ENCODE results near the gene ZSCAN20.

ZSCAN20 gene

DNA sequence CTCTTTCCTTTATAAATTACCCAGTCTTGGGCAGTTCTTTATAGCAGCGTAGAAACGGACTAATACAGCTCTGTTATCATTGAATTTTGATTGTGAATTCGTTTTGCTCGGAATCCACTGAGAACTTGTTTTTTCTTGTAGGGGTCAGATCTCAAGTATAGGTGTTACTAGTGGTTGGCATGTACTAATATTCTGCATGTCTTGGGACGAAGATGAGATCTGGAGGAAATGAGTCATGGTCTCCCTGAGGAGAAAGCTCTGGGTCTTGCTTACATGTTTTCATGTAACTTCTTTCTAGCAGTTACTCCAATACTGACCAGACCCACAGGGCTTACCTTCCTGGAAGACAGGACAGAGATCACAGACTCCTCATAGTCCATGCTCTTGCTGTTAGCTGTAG is 30.3 kb downstream of the ZSCAN20 start:
- Histone ChIP-seq H2AFZ (ENCODE audit: low read depth, low read length) (no peak overlapping the region), H3K27ac (ENCODE audit: low read length, poor library complexity, severe bottlenecking) (no peak overlapping the region), H3K4ac (ENCODE audit: low read depth in 1 of 2, low read length in 2 of 2) (no peak overlapping the region), H3K4me1 (ENCODE audit: control insufficient read depth, insufficient read depth, low read depth, low read length) (no peaks in the 10 kb centered on the region), H3K9ac (ENCODE audit: low read length) (no peak overlapping the region), H3K4me2 (ENCODE audit: low read length, poor library complexity, severe bottlenecking) (no peak overlapping the region), H2BK15ac (ENCODE audit: low read depth, poor library complexity, severe bottlenecking) (no peak overlapping the region), H3K27me3 (ENCODE audit: control insufficient read depth in 1 of 2, insufficient read depth in 1 of 2, low read length in 2 of 2) (no peaks in the 10 kb centered on the region), H3K79me1 (replicated peaks; ENCODE audit: low read length, poor library complexity, severe bottlenecking) (no peaks in the 10 kb centered on the region), H4K91ac (ENCODE audit: low read length) (no peak overlapping the region), H2AK5ac (ENCODE audit: low read length, severe bottlenecking) (no peak overlapping the region), H3K18ac (ENCODE audit: low read depth in 1 of 2, low read length in 2 of 2) (no peak overlapping the region), H4K8ac (ENCODE audit: low read length) (no peak overlapping the region), H3K4me3 (ENCODE audit: insufficient read depth in 1 of 2, low read depth in 1 of 2, low read length in 2 of 2) (no peak overlapping the region), H3K14ac (ENCODE audit: low read length in 2 of 2) (no peak overlapping the region), H2BK12ac (ENCODE audit: low read length in 2 of 2) (no peak overlapping the region), H2BK5ac (ENCODE audit: low read depth, low read length, poor library complexity, severe bottlenecking) (no peak overlapping the region), H2BK120ac (ENCODE audit: low read depth, low read length) (no peak overlapping the region), H3K23ac (ENCODE audit: low read length in 2 of 2) (no peak overlapping the region), H3K9me3 (ENCODE audit: control insufficient read depth, low read length) (peaks cover 10% of the 10 kb centered on the region), H3K36me3 (ENCODE audit: control insufficient read depth in 1 of 2, insufficient read depth in 2 of 2, low read depth in 1 of 2, low read length in 2 of 2) (peaks cover 0 to 6% of the 10 kb centered on the region in 2 experiments)
- WGBS, result 62% methylated on average over 4 of the region's 5 CpGs
- peak; percentile 36 for DNase-seq

DNA sequence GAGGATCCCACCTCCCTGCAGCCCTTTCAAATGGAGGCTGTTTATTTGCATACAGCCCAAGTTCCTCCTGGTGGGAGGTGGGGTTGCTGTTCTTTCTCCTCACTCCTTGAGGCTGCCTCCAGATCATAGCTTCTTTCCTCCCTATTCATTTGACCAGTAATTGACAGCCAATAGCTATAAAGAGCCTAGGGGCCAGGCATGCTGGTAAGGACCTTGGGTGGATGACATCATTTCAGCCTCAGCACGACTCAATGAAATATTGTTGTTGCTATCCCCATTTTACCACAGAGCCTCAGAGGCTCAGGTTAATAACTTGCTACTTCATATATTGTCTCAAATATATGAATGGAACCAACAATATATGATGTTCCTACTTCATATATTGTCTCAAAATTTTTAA is 31.1 kb downstream of the ZSCAN20 start:
- Histone ChIP-seq H2AFZ (ENCODE audit: low read depth, low read length) (no peak overlapping the region), H3K4me3 (ENCODE audit: insufficient read depth in 1 of 2, low read depth in 1 of 2, low read length in 2 of 2) (no peak overlapping the region), H3K4me2 (ENCODE audit: low read length, poor library complexity, severe bottlenecking) (no peak overlapping the region), H2BK5ac (ENCODE audit: low read depth, low read length, poor library complexity, severe bottlenecking) (no peak overlapping the region), H2AK5ac (ENCODE audit: low read length, severe bottlenecking) (no peak overlapping the region), H3K27me3 (ENCODE audit: control insufficient read depth in 1 of 2, insufficient read depth in 1 of 2, low read length in 2 of 2) (no peaks in the 10 kb centered on the region), H3K9ac (ENCODE audit: low read length) (no peak overlapping the region), H3K79me1 (replicated peaks; ENCODE audit: low read length, poor library complexity, severe bottlenecking) (no peaks in the 10 kb centered on the region), H2BK12ac (ENCODE audit: low read length in 2 of 2) (no peak overlapping the region), H3K18ac (ENCODE audit: low read depth in 1 of 2, low read length in 2 of 2) (no peak overlapping the region), H3K36me3 (ENCODE audit: control insufficient read depth in 1 of 2, insufficient read depth in 2 of 2, low read depth in 1 of 2, low read length in 2 of 2) (peaks cover 0 to 3% of the 10 kb centered on the region in 2 experiments), H2BK120ac (ENCODE audit: low read depth, low read length) (no peak overlapping the region), H3K9me3 (ENCODE audit: control insufficient read depth, low read length) (peaks cover 4% of the 10 kb centered on the region), H3K23ac (ENCODE audit: low read length in 2 of 2) (no peak overlapping the region), H3K14ac (ENCODE audit: low read length in 2 of 2) (no peak overlapping the region), H3K4ac (ENCODE audit: low read depth in 1 of 2, low read length in 2 of 2) (no peak overlapping the region), H2BK15ac (ENCODE audit: low read depth, poor library complexity, severe bottlenecking) (no peak overlapping the region), H3K4me1 (ENCODE audit: control insufficient read depth, insufficient read depth, low read depth, low read length) (no peaks in the 10 kb centered on the region), H4K91ac (ENCODE audit: low read length) (no peak overlapping the region), H3K27ac (ENCODE audit: low read length, poor library complexity, severe bottlenecking) (no peak overlapping the region), H4K8ac (ENCODE audit: low read length) (no peak overlapping the region)
- no peak for DNase-seq
- 100% methylated on average over 1 of the region's 1 CpG for WGBS

DNA sequence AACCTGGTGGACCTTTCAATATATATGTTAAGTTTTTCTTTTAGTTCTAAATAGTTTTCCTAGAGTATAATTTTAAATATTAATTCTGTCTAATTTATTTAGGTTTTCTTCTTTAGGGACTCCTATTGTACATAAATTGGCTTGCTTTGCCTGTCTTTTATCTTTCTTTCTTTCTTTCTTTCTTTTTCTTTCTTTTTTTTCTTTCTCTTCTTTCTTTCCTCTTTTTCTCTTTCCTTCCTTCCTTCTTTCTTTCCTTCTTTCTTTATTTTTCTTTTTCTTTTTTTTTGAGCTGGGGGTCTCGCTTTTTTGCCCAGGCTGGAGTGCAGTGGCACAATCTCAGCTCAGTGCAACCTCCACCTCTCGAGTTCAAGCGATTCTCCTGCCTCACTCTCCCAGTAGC is 35.2 kb downstream of the ZSCAN20 start:
- no peak overlapping the region for H4K8ac ChIP-seq (ENCODE audit: low read length)
- no peaks in the 10 kb centered on the region for H3K79me1 ChIP-seq (replicated peaks; ENCODE audit: low read length, poor library complexity, severe bottlenecking)
- no peak overlapping the region for H3K23ac ChIP-seq (ENCODE audit: low read length in 2 of 2)
- H2BK5ac ChIP-seq (ENCODE audit: low read depth, low read length, poor library complexity, severe bottlenecking), result no peak overlapping the region
- H3K36me3 ChIP-seq (ENCODE audit: control insufficient read depth in 1 of 2, insufficient read depth in 2 of 2, low read depth in 1 of 2, low read length in 2 of 2), result no peaks in the 10 kb centered on the region
- no peak overlapping the region for H3K4me3 ChIP-seq (ENCODE audit: insufficient read depth in 1 of 2, low read depth in 1 of 2, low read length in 2 of 2)
- 93% methylated on average over 3 of the region's 3 CpGs for WGBS
- no peak overlapping the region for H2BK120ac ChIP-seq (ENCODE audit: low read depth, low read length)
- no peak overlapping the region for H3K9ac ChIP-seq (ENCODE audit: low read length)
- no peak overlapping the region for H3K18ac ChIP-seq (ENCODE audit: low read depth in 1 of 2, low read length in 2 of 2)
- H3K27ac ChIP-seq (ENCODE audit: low read length, poor library complexity, severe bottlenecking), result no peak overlapping the region
- H2BK15ac ChIP-seq (ENCODE audit: low read depth, poor library complexity, severe bottlenecking), result no peak overlapping the region
- no peak overlapping the region for H3K4ac ChIP-seq (ENCODE audit: low read depth in 1 of 2, low read length in 2 of 2)
- H3K4me1 ChIP-seq (ENCODE audit: control insufficient read depth, insufficient read depth, low read depth, low read length), result no peaks in the 10 kb centered on the region
- H3K14ac ChIP-seq (ENCODE audit: low read length in 2 of 2), result no peak overlapping the region
- H2BK12ac ChIP-seq (ENCODE audit: low read length in 2 of 2), result no peak overlapping the region
- H2AFZ ChIP-seq (ENCODE audit: low read depth, low read length), result no peak overlapping the region
- H2AK5ac ChIP-seq (ENCODE audit: low read length, severe bottlenecking), result no peak overlapping the region
- no peaks in the 10 kb centered on the region for H3K27me3 ChIP-seq (ENCODE audit: control insufficient read depth in 1 of 2, insufficient read depth in 1 of 2, low read length in 2 of 2)
- H3K9me3 ChIP-seq (ENCODE audit: control insufficient read depth, low read length), result peaks cover 4% of the 10 kb centered on the region
- no peak for DNase-seq
- no peak overlapping the region for H4K91ac ChIP-seq (ENCODE audit: low read length)
- H3K4me2 ChIP-seq (ENCODE audit: low read length, poor library complexity, severe bottlenecking), result no peak overlapping the region

DNA sequence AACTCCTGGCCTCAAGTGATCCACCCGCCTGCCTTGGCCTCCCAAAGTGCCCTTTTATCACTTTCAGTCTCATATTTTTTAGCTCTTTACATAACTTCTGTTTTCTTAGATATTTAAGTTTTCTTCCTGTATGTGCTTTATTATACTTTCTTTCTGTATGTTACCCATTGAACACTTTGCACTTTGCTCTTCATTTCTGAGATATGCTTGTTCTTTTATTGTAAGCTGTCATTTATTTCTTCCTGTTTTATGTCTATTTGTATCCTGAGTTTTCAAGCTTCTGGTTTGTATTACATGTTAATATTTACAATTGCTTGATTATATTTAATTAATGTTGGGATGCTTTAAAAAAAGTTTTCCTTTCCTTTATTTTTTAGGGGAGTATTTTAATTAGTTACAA is 35.7 kb downstream of the ZSCAN20 start:
- no peak overlapping the region for H2AK5ac ChIP-seq (ENCODE audit: low read length, severe bottlenecking)

More for the DNA sequence above, 35.7 kb downstream of the ZSCAN20 start:
- no peak overlapping the region for H2BK5ac ChIP-seq (ENCODE audit: low read depth, low read length, poor library complexity, severe bottlenecking)
- H3K4me3 ChIP-seq (ENCODE audit: insufficient read depth in 1 of 2, low read depth in 1 of 2, low read length in 2 of 2), result no peak overlapping the region
- H3K4me2 ChIP-seq (ENCODE audit: low read length, poor library complexity, severe bottlenecking), result no peak overlapping the region
- DNase-seq, result no peak
- H4K91ac ChIP-seq (ENCODE audit: low read length), result no peak overlapping the region
- H3K79me1 ChIP-seq (replicated peaks; ENCODE audit: low read length, poor library complexity, severe bottlenecking), result no peaks in the 10 kb centered on the region
- no peak overlapping the region for H3K4ac ChIP-seq (ENCODE audit: low read depth in 1 of 2, low read length in 2 of 2)
- H3K9me3 ChIP-seq (ENCODE audit: control insufficient read depth, low read length), result peaks cover 4% of the 10 kb centered on the region
- H3K9ac ChIP-seq (ENCODE audit: low read length), result no peak overlapping the region
- no peak overlapping the region for H2AFZ ChIP-seq (ENCODE audit: low read depth, low read length)
- H3K4me1 ChIP-seq (ENCODE audit: control insufficient read depth, insufficient read depth, low read depth, low read length), result no peaks in the 10 kb centered on the region
- H2BK120ac ChIP-seq (ENCODE audit: low read depth, low read length), result no peak overlapping the region
- H3K36me3 ChIP-seq (ENCODE audit: control insufficient read depth in 1 of 2, insufficient read depth in 2 of 2, low read depth in 1 of 2, low read length in 2 of 2), result no peaks in the 10 kb centered on the region
- no peak overlapping the region for H3K23ac ChIP-seq (ENCODE audit: low read length in 2 of 2)
- H4K8ac ChIP-seq (ENCODE audit: low read length), result no peak overlapping the region
- no CpG with 5 or more reads among the region's 1 CpG for WGBS
- H3K14ac ChIP-seq (ENCODE audit: low read length in 2 of 2), result no peak overlapping the region
- H3K27me3 ChIP-seq (ENCODE audit: control insufficient read depth in 1 of 2, insufficient read depth in 1 of 2, low read length in 2 of 2), result no peaks in the 10 kb centered on the region
- no peak overlapping the region for H2BK15ac ChIP-seq (ENCODE audit: low read depth, poor library complexity, severe bottlenecking)
- H2BK12ac ChIP-seq (ENCODE audit: low read length in 2 of 2), result no peak overlapping the region
- H3K18ac ChIP-seq (ENCODE audit: low read depth in 1 of 2, low read length in 2 of 2), result no peak overlapping the region
- H3K27ac ChIP-seq (ENCODE audit: low read length, poor library complexity, severe bottlenecking), result no peak overlapping the region
